HepG2 (cell line): ENCODE measurements around the gene DNAJB5. TPM values are rescaled to one million over a fixed set of nuclear protein-coding genes. Genes with fewer than 3 reads are reported as not detected.

Experiments used
- ATAC-seq: fragments of 200-7000 bp; cut with Tn5 transposase; 3 replicates; pipeline ENCODE4 v1.9.1; 2020; ENCODE audit warnings: mild to moderate bottlenecking, moderate library complexity
- BruUV-seq: library from RNA; stranded (reverse); fragments of 400-500 nt; replicated peaks from 2 replicates; lab custom pipeline; 2021; lab: Mats Ljungman, UMichigan
- CTCF ChIA-PET: fragments of 300-600 bp; formaldehyde crosslinking; extraction: SDS; loops from one replicate; lab custom pipeline; 2021; ENCODE audit warnings: low total read pairs, inconsistent platforms, low intra/inter-chr PET ratio; lab: Yijun Ruan, JAX
- POLR2A ChIA-PET: fragments of 350-600 bp; sonication (Branson Sonifier 250); formaldehyde crosslinking; loops from one replicate; lab custom pipeline; 2020; ENCODE audit warnings: antibody characterized with exemption, inconsistent platforms; lab: Yijun Ruan, JAX
- DNase-seq: peaks from one replicate; pipeline ENCODE4 v3.0.0-alpha.2; 2015; ENCODE audit warnings: low spot score
- FAIRE-seq: peaks from 3 replicates; lab custom pipeline; 2011; peaks lifted over from hg19 to GRCh38; lab: Jason Lieb, UNC
- H2AFZ ChIP-seq: one replicate; pipeline ENCODE4 v1.6.1; 2011; ENCODE audit warnings: low read length, inconsistent platforms
- H3K27ac ChIP-seq: fragments of 300-600 bp; 3 replicates; pipeline ENCODE4 v1.8.0; 2011; ENCODE audit warnings: mixed run types, mild to moderate bottlenecking, mixed read lengths, low read length, inconsistent platforms; ENCODE audit not compliant: insufficient read depth; ENCODE audit errors: extremely low read length
- H3K27me3 ChIP-seq, 2 experiments: fragments of 200-600 bp in 1 of 2; 2 replicates in 1 of 2; 3 replicates in 1 of 2; pipeline versions ENCODE4 v1.6.0 to v1.8.0; 2011; ENCODE audit warnings: low read length in 2 of 2, mild to moderate bottlenecking in 2 of 2, moderate library complexity in 2 of 2, inconsistent platforms in 1 of 2; ENCODE audit not compliant: insufficient read depth in 2 of 2, control insufficient read depth in 1 of 2
- H3K36me3 ChIP-seq, 2 experiments: fragments of 200-600 bp in 1 of 2; replicated peaks in 1 of 2; 2 replicates in 1 of 2; 3 replicates in 1 of 2; pipeline versions ENCODE4 v1.5.1 to v1.8.0; 2011; ENCODE audit warnings: low read length in 2 of 2, inconsistent platforms in 1 of 2; ENCODE audit not compliant: insufficient read depth in 2 of 2, control insufficient read depth in 1 of 2
- H3K4me1 ChIP-seq: 2 replicates; pipeline ENCODE4 v1.5.1; 2012; ENCODE audit warnings: low read length, inconsistent platforms; ENCODE audit not compliant: insufficient read depth
- H3K4me2 ChIP-seq: 2 replicates; pipeline ENCODE4 v1.6.0; 2011; ENCODE audit warnings: low read depth, low read length, inconsistent platforms
- H3K4me3 ChIP-seq, 3 experiments: fragments of 200-600 bp in 1 of 3; sonication (generic), shearing (Covaris generic) in 1 of 3; replicated peaks in 1 of 3; 2 replicates each; pipeline ENCODE4 v1.5.1; 2011 to 2016; ENCODE audit warnings: low read length in 3 of 3, inconsistent platforms in 2 of 3, low read depth in 2 of 3, mild to moderate bottlenecking in 2 of 3, control low read depth in 1 of 3, mixed read lengths in 1 of 3; ENCODE audit not compliant: insufficient read depth in 1 of 3
- H3K79me2 ChIP-seq: one replicate; pipeline ENCODE4 v1.6.1; 2011; ENCODE audit warnings: low read length, inconsistent platforms; ENCODE audit not compliant: insufficient read depth
- H3K9ac ChIP-seq: 2 replicates; pipeline ENCODE4 v1.6.0; 2011; ENCODE audit warnings: mild to moderate bottlenecking, low read depth, low read length, inconsistent platforms; ENCODE audit not compliant: insufficient read depth
- H3K9me3 ChIP-seq: 2 replicates; pipeline ENCODE4 v1.5.1; 2012; ENCODE audit warnings: mild to moderate bottlenecking, low read length
- H4K20me1 ChIP-seq: 2 replicates; pipeline ENCODE4 v1.6.0; 2011; ENCODE audit warnings: inconsistent platforms, mild to moderate bottlenecking, low read length, moderate library complexity; ENCODE audit not compliant: insufficient read depth
- CREB1 ChIP-seq, 2 experiments: fragments of 450-650 bp in 1 of 2; IDR thresholded peaks; 2 replicates each; pipeline ENCODE4 v1.6.1; 2016 to 2017; ENCODE audit warnings: control low read depth in 1 of 2, mild to moderate bottlenecking in 1 of 2, missing compliant biosample characterization in 1 of 2, missing genetic modification characterization in 1 of 2
- CTCF ChIP-seq: sonication (generic); formaldehyde crosslinking; IDR thresholded peaks from 2 replicates; pipeline ENCODE4 v1.5.0; 2020; ENCODE audit warnings: mild to moderate bottlenecking, missing genetic modification reagents, moderate library complexity
- KDM4B ChIP-seq: sonication (generic); formaldehyde crosslinking; IDR thresholded peaks from 2 replicates; pipeline ENCODE4 v1.4.0; 2020; ENCODE audit warnings: missing genetic modification reagents
- NR2C2 ChIP-seq: sonication (generic); formaldehyde crosslinking; IDR thresholded peaks from 2 replicates; pipeline ENCODE4 v1.4.0; 2020; ENCODE audit warnings: missing genetic modification reagents, mild to moderate bottlenecking, moderate library complexity, borderline replicate concordance
- SMC3 ChIP-seq: IDR thresholded peaks from 2 replicates; pipeline ENCODE4 v1.6.1; 2011; ENCODE audit warnings: low read length, improper control_type of control experiment
- SP140L ChIP-seq: sonication (generic); formaldehyde crosslinking; IDR thresholded peaks from 2 replicates; pipeline ENCODE4 v1.4.0; 2020; ENCODE audit warnings: missing genetic modification reagents, borderline replicate concordance
- ZMYM2 ChIP-seq: sonication (generic); formaldehyde crosslinking; IDR thresholded peaks from 2 replicates; pipeline ENCODE4 v1.8.0; 2022; ENCODE audit warnings: mild to moderate bottlenecking, missing genetic modification reagents
- ZNF281 ChIP-seq: sonication (generic); formaldehyde crosslinking; IDR thresholded peaks from 2 replicates; pipeline ENCODE4 v1.4.0; 2020; ENCODE audit warnings: missing genetic modification reagents, borderline replicate concordance
- ZNF383 ChIP-seq: sonication (generic); formaldehyde crosslinking; IDR thresholded peaks from 2 replicates; pipeline ENCODE4 v1.4.0; 2020; ENCODE audit warnings: missing genetic modification reagents, mild to moderate bottlenecking, borderline replicate concordance
- ZNF569 ChIP-seq: sonication (generic); formaldehyde crosslinking; IDR thresholded peaks from 2 replicates; pipeline ENCODE4 v1.5.0; 2020; ENCODE audit warnings: mild to moderate bottlenecking, missing genetic modification reagents, moderate library complexity, borderline replicate concordance
- WGBS: methylation state at CpG from one replicate; pipeline ENCODE4 v1.1.6; 2017; ENCODE audit warnings: low lambda C conversion rate; 5-methylcytosine and 5-hydroxymethylcytosine counted together
- in situ Hi-C: cut with HindIII; loops from 2 replicates; pipeline ENCODE4 v1.10.0; 2017; ENCODE audit warnings: low pct_unique_long_range_greater_than_20kb; ENCODE audit not compliant: extremely low pct_ligation_motif_present
- intact Hi-C: fragments of 100-400 bp; cut with micrococcal nuclease; formaldehyde crosslinking; loops from one replicate; pipeline ENCODE4 v1.10.0; 2022; ENCODE audit not compliant: unreplicated experiment
- polyA plus RNA-seq, 8 experiments: library from polyadenylated mRNA; depleted of rRNA in 3 of 8; stranded (reverse) in 7 of 8; unstranded in 1 of 8; fragments of >200 nt; fragmentation: Illumina TruSeq in 4 of 8; extraction: Trizol in 4 of 8; gene quantifications; 2 replicates each; pipeline versions ENCODE4 v1.2.1 to v1.2.3, GENCODE V29; 2011 to 2016; ENCODE audit warnings: low read depth in 4 of 8, missing spikeins in 1 of 8, mixed read lengths in 1 of 8; ENCODE audit not compliant: insufficient read depth in 1 of 8
- total RNA-seq, 5 experiments: library from RNA; depleted of rRNA; stranded (reverse); fragments of >200 nt; fragmentation: Illumina TruSeq; extraction: Trizol; gene quantifications; 2 replicates each; pipeline ENCODE4 v1.2.3, GENCODE V29; 2016; ENCODE audit warnings: low read depth in 1 of 5

DNAJB5 gene
- total and polyA plus RNA-seq, 2 of the 13 experiments (the other 11 are each of a cell fraction or from before 2014, with no cell fraction given): 0.40 to 0.69 TPM

- Histone ChIP-seq H2AFZ (no peak overlapping the region), H3K4me1 (no peaks in the 10 kb centered on the region), H3K9me3 (no peaks in the 10 kb centered on the region), H3K4me3 (no peak overlapping the region), H3K27me3 (peaks cover 0 to 59% of the 10 kb centered on the region in 2 experiments; a peak in 3 of 5 replicates), H3K79me2 (no peaks in the 10 kb centered on the region), H3K4me2 (no peak overlapping the region), H4K20me1 (no peaks in the 10 kb centered on the region), H3K9ac (no peak overlapping the region), H3K27ac (no peak overlapping the region), H3K36me3 (no peaks in the 10 kb centered on the region)
- BruUV-seq: no TSS peak
- no peak for FAIRE-seq
- intact Hi-C loops: no loop called here
- in situ Hi-C loops: no loop called here
- POLR2A ChIA-PET: no interaction called here
- TF ChIP-seq SMC3 (no peak), KDM4B (CRISPR knock-in tag) (no peak), ZMYM2 (CRISPR knock-in tag) (no peak), ZNF383 (CRISPR knock-in tag) (no peak), CREB1 (IDR thresholded peaks at IDR 0.05) (no peak), CREB1 (CRISPR knock-in tag; IDR thresholded peaks at IDR 0.05) (no peak), ZNF569 (CRISPR knock-in tag) (no peak), CTCF (CRISPR knock-in tag) (no peak), ZNF281 (no peak), NR2C2 (CRISPR knock-in tag) (no peak), SP140L (CRISPR knock-in tag) (no peak)
- CTCF ChIA-PET: no interaction called here
- no peak for DNase-seq
- 25% methylated on average over 4 of the region's 11 CpGs for WGBS
- no peak for ATAC-seq
Observed at GRCh38 chr9:34980181-34980761, 9.3 kb upstream of the DNAJB5 start.
